IMR-90 (cell line): Measurements from ENCODE around the gene BLTP3B.

Source experiments
- FOS ChIP-seq: fragments of 150-350 bp; IDR thresholded peaks from 2 replicates; pipeline ENCODE4 v1.6.1; 2016; ENCODE audit warnings: low read depth, low read length
- POLR2A ChIP-seq: IDR thresholded peaks from 2 replicates; pipeline ENCODE4 v1.6.1; 2012; ENCODE audit warnings: mild to moderate bottlenecking, low read depth, low read length
- RAD21 ChIP-seq: IDR thresholded peaks from 2 replicates; pipeline ENCODE4 v1.6.1; 2012; ENCODE audit warnings: low read length, improper control_type of control experiment
- RCOR1 ChIP-seq: IDR thresholded peaks from 2 replicates; pipeline ENCODE4 v1.6.1; 2012; ENCODE audit warnings: mild to moderate bottlenecking, low read length, improper control_type of control experiment; ENCODE audit not compliant: insufficient replicate concordance
- RFX5 ChIP-seq: IDR thresholded peaks from 2 replicates; pipeline ENCODE4 v1.8.0; 2012; ENCODE audit warnings: low read depth, mild to moderate bottlenecking, low read length, moderate library complexity
- TF ChIP-seq, protein P1 (sequence below): conservative IDR thresholded peaks from 2 replicates; pipeline ENCODE4 v1.5.1; 2012; ENCODE audit warnings: mild to moderate bottlenecking, low read depth, low read length, improper control_type of control experiment

DNA sequence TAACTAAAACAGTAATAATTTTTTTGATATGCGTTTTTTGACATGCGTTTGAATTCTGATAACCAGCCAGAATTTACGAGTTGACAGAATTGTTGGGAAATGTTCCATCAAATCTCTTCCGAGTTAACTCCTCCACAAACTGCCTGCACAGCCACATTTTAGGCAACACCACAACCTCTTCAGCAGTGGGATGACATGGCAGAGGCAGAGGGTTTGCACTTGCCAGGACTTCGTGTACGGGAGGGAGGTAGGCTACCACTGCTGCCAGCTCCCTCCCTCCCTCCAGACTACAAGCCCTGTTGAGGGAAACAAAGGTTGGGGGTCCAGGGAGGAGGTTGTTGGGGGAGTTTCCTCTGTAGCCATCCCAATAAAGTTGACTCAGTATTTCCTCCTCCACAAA, 43.4 kb upstream of the BLTP3B start:
- TF ChIP-seq, protein P1, sequence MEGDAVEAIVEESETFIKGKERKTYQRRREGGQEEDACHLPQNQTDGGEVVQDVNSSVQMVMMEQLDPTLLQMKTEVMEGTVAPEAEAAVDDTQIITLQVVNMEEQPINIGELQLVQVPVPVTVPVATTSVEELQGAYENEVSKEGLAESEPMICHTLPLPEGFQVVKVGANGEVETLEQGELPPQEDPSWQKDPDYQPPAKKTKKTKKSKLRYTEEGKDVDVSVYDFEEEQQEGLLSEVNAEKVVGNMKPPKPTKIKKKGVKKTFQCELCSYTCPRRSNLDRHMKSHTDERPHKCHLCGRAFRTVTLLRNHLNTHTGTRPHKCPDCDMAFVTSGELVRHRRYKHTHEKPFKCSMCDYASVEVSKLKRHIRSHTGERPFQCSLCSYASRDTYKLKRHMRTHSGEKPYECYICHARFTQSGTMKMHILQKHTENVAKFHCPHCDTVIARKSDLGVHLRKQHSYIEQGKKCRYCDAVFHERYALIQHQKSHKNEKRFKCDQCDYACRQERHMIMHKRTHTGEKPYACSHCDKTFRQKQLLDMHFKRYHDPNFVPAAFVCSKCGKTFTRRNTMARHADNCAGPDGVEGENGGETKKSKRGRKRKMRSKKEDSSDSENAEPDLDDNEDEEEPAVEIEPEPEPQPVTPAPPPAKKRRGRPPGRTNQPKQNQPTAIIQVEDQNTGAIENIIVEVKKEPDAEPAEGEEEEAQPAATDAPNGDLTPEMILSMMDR = no peak
- TF ChIP-seq RAD21 (no peak), POLR2A (no peak), FOS (no peak), RFX5 (no peak), RCOR1 (no peak)
